Measurements from ENCODE around the gene DUOXA2.

Gene DUOXA2

DNA sequence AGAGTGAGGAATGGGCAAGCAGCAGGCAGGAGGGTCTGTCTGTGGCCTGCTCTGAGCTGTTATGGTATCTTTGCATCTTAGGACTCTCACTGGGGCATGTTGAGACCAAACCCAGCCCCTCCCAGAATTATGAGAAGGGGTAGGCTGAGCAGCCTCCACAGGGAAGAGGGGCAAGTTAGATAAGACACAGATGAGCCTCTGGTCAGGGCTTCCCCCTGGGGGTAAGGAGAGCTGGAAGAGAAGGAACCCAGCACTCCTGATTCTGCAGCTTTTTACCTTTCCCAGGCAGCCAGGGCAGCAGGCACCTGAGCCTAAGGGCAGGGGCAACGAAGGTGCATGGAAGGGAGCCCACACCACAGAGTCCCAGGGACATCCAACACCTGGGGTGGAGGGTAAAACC is 34.9 kb downstream of the DUOXA2 start:
- no peak overlapping the region for H3K9ac ChIP-seq (ENCODE audit: low read length in 2 of 2)
- no peak overlapping the region for H3K27ac ChIP-seq (ENCODE audit: low read length)
- H3K4me1 ChIP-seq (ENCODE audit: control insufficient read depth, insufficient read depth, low read length): no peaks in the 10 kb centered on the region
- peaks cover 0 to 3% of the 10 kb centered on the region in 2 donors for H3K36me3 ChIP-seq (ENCODE audit: control insufficient read depth in 2 of 2, insufficient read depth in 2 of 2, low read length in 2 of 2)
- H3K9me3 ChIP-seq (ENCODE audit: control insufficient read depth in 2 of 2, low read length in 2 of 2): no peaks in the 10 kb centered on the region
- H3K4me3 ChIP-seq (ENCODE audit: low read length in 2 of 2): no peak overlapping the region
- peaks cover 0 to 2% of the 10 kb centered on the region in 2 donors for H3K27me3 ChIP-seq (ENCODE audit: control insufficient read depth in 1 of 2, insufficient read depth in 2 of 2, low read length in 2 of 2)

DNA sequence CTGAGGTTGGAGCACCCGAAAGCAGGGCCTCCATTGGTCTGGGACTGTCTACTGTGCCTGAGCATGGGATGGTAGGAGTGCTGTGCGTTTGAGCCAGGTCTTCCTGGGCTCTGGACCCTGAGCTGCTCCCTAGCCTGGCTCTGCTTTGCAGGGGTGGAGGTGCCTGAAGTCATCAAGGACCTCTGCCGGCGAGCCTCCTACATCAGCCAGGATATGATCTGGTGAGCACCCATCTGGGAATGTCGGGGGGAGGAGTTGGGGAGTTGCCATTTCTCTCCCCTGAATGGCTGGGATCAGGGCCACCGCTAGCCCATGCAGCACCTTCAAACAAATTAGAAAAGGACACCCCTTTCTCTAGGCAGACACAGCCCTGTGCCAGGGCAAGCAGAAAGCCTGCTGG is 36.4 kb downstream of the DUOXA2 start:
- Histone ChIP-seq H3K27ac (ENCODE audit: low read length) (no peak overlapping the region), H3K9me3 (ENCODE audit: control insufficient read depth in 2 of 2, low read length in 2 of 2) (no peaks in the 10 kb centered on the region), H3K4me1 (ENCODE audit: control insufficient read depth, insufficient read depth, low read length) (no peaks in the 10 kb centered on the region), H3K9ac (ENCODE audit: low read length in 2 of 2) (no peak overlapping the region), H3K27me3 (ENCODE audit: control insufficient read depth in 1 of 2, insufficient read depth in 2 of 2, low read length in 2 of 2) (no peaks in the 10 kb centered on the region), H3K36me3 (ENCODE audit: control insufficient read depth in 2 of 2, insufficient read depth in 2 of 2, low read length in 2 of 2) (peaks cover 0 to 3% of the 10 kb centered on the region in 2 donors), H3K4me3 (ENCODE audit: low read length in 2 of 2) (no peak overlapping the region)

DNA sequence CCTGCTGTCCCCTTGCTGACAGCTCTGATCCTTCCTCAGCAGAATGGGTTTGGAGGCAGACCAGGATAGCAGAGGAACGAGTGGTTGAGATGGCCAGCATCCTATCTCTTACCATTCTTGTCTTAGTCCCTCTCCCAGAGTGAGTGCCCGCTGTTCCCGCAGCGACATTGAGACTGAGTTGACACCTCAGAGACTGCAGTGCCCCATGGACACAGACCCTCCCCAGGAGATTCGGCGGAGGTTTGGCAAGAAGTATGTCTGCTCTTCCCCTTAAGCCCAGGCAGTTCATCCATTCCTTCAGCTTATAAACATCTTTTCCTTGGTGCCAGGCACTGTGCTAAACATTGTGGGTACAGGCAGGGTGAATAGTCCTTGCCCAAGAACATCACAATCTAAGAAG is 36.9 kb downstream of the DUOXA2 start:
- Histone ChIP-seq H3K27me3 (ENCODE audit: control insufficient read depth in 1 of 2, insufficient read depth in 2 of 2, low read length in 2 of 2) (no peaks in the 10 kb centered on the region), H3K4me1 (ENCODE audit: control insufficient read depth, insufficient read depth, low read length) (no peaks in the 10 kb centered on the region), H3K9ac (ENCODE audit: low read length in 2 of 2) (no peak overlapping the region), H3K9me3 (ENCODE audit: control insufficient read depth in 2 of 2, low read length in 2 of 2) (no peaks in the 10 kb centered on the region), H3K36me3 (ENCODE audit: control insufficient read depth in 2 of 2, insufficient read depth in 2 of 2, low read length in 2 of 2) (peaks cover 0 to 3% of the 10 kb centered on the region in 2 donors), H3K4me3 (ENCODE audit: low read length in 2 of 2) (no peak overlapping the region), H3K27ac (ENCODE audit: low read length) (no peak overlapping the region)

DNA sequence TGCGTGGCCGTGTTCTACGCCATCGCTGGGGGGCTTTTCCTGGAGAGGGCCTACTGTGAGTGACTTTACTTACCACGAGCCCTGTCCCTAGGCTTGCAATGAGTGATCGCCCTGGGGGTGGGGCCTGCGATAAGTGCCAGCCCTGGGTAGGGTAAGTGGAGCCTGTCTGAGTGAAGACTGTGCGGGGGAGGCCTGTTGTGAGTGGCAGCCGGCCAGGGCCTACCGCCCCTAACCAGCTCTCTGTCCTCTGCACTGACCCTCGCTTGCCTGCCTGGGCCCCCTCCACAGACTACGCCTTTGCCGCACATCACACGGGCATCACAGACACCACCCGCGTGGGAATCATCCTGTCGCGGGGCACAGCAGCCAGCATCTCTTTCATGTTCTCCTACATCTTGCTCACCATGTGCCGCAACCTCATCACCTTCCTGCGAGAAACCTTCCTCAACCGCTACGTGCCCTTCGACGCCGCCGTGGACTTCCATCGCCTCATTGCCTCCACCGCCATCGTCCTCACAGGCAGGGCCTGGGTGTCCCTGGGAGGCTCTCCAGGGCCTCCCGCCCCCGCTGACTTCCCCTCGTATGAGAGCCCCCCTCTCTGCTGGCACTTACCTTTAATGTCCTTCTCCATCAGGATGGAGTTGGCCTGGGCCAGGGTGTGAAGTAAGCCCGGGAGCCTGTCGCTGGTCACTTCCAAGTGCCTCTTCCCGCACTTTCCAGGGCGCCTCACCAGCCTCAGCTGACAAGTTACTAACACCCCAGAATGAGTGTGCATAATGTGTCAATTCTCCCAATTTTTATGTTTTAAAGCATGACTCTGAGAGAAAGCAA is 38.1 kb downstream of the DUOXA2 start:
- H3K9ac ChIP-seq (ENCODE audit: low read length in 2 of 2): no peak overlapping the region
- no peak overlapping the region for H3K27ac ChIP-seq (ENCODE audit: low read length)
- H3K27me3 ChIP-seq (ENCODE audit: control insufficient read depth in 1 of 2, insufficient read depth in 2 of 2, low read length in 2 of 2): no peaks in the 10 kb centered on the region
- H3K4me1 ChIP-seq (ENCODE audit: control insufficient read depth, insufficient read depth, low read length): no peaks in the 10 kb centered on the region
- H3K36me3 ChIP-seq (ENCODE audit: control insufficient read depth in 2 of 2, insufficient read depth in 2 of 2, low read length in 2 of 2): peaks cover 0 to 3% of the 10 kb centered on the region in 2 donors
- H3K4me3 ChIP-seq (ENCODE audit: low read length in 2 of 2): no peak overlapping the region
- no peaks in the 10 kb centered on the region for H3K9me3 ChIP-seq (ENCODE audit: control insufficient read depth in 2 of 2, low read length in 2 of 2)

DNA sequence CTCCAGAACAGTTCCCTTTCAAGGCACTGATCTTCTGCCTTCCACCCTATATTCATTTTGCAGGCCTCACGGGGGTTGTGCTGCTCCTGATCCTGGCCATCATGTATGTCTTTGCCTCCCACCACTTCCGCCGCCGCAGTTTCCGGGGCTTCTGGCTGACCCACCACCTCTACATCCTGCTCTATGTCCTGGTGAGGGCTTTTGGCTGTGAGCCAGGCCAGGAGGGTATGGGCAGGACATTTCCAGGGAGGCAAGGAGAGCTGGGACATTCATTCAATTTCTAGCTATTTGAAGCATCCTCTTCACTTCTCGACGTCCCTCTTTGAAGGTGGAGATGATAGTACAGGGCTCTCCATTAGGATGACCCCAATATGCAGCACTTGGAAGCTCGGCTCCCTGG is 41.6 kb downstream of the DUOXA2 start:
- Histone ChIP-seq H3K9ac (ENCODE audit: low read length in 2 of 2) (no peak overlapping the region), H3K4me1 (ENCODE audit: control insufficient read depth, insufficient read depth, low read length) (no peaks in the 10 kb centered on the region), H3K9me3 (ENCODE audit: control insufficient read depth in 2 of 2, low read length in 2 of 2) (no peaks in the 10 kb centered on the region), H3K4me3 (ENCODE audit: low read length in 2 of 2) (no peak overlapping the region), H3K27ac (ENCODE audit: low read length) (no peak overlapping the region), H3K36me3 (ENCODE audit: control insufficient read depth in 2 of 2, insufficient read depth in 2 of 2, low read length in 2 of 2) (peaks cover 0 to 3% of the 10 kb centered on the region in 2 donors), H3K27me3 (ENCODE audit: control insufficient read depth in 1 of 2, insufficient read depth in 2 of 2, low read length in 2 of 2) (no peaks in the 10 kb centered on the region)

DNA sequence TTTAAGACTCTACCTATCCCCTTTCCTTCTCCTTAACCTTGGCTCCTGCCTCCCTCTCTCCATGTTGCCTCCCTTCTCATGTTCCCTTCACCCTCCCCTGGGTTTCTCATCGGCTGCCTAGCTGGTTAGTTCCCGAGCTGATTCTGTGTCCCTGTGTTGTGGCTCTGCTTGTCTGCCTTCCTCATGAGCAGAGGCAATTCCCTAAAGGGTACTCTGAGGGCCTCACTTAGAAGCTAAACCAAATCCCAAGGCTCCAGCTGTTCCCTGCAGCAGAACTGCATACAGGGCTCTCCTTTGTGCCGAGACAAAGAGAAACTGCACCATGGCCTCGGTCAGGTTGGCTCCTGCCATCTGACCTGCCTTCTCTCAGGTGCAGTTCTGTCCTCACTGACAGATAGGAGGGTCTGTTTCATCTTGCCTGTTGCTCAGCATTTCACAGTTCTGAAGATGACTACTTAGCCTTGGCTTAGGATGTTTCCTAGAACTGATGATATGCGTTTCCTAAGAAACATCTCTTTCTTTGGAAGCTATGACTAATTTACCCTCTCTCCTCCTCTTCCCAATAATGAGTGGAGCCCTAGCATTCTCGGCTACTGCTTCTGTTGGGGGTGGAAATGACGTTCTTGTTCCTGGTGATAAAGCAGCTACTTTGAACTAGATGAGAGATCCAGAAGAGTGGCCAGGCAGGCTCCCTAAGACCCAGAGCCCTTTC is 42.8 kb downstream of the DUOXA2 start:
- Histone ChIP-seq H3K36me3 (ENCODE audit: control insufficient read depth in 2 of 2, insufficient read depth in 2 of 2, low read length in 2 of 2) (no peaks in the 10 kb centered on the region), H3K27me3 (ENCODE audit: control insufficient read depth in 1 of 2, insufficient read depth in 2 of 2, low read length in 2 of 2) (no peaks in the 10 kb centered on the region), H3K27ac (ENCODE audit: low read length) (no peak overlapping the region), H3K9me3 (ENCODE audit: control insufficient read depth in 2 of 2, low read length in 2 of 2) (no peaks in the 10 kb centered on the region), H3K9ac (ENCODE audit: low read length in 2 of 2) (no peak overlapping the region), H3K4me1 (ENCODE audit: control insufficient read depth, insufficient read depth, low read length) (no peaks in the 10 kb centered on the region), H3K4me3 (ENCODE audit: low read length in 2 of 2) (no peak overlapping the region)

DNA sequence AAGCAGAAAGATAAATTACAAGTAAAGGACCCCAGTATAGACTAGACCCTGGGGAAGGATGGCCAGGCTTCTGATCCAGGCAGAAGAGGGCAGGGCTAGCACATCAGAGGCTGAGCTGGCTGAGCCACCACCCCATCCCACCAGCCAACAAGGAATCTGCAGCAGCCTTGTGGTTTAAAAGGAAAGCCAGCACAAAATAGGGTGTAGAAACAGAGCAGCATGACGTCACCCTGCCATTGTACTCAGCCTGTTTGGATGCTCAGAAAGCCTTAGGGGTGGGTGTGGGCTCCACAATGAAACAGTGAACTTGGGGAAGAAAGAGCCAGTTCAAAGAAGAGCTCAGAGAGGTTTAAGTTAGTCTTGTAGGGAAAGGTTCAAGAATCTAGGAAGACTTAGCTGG is 43.8 kb downstream of the DUOXA2 start:
- H3K27ac ChIP-seq (ENCODE audit: low read length): no peak overlapping the region

DNA sequence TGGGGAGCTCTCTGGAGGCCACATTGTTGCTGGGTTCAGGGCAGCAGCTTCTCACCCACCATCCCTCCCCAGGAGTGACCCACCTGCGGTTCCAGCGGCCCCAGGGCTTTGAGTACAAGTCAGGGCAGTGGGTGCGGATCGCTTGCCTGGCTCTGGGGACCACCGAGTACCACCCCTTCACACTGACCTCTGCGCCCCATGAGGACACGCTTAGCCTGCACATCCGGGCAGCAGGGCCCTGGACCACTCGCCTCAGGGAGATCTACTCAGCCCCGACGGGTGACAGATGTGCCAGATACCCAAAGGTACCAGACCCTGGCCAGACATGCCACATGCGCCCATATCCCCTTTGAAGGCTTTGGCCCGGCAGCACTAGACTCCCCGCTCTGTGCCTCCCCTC is 47.5 kb downstream of the DUOXA2 start:
- Histone ChIP-seq H3K4me3 (ENCODE audit: low read length in 2 of 2) (no peak overlapping the region), H3K9ac (ENCODE audit: low read length in 2 of 2) (no peak overlapping the region), H3K36me3 (ENCODE audit: control insufficient read depth in 2 of 2, insufficient read depth in 2 of 2, low read length in 2 of 2) (no peaks in the 10 kb centered on the region), H3K4me1 (ENCODE audit: control insufficient read depth, insufficient read depth, low read length) (peaks cover 16% of the 10 kb centered on the region), H3K27me3 (ENCODE audit: control insufficient read depth in 1 of 2, insufficient read depth in 2 of 2, low read length in 2 of 2) (no peaks in the 10 kb centered on the region), H3K9me3 (ENCODE audit: control insufficient read depth in 2 of 2, low read length in 2 of 2) (no peaks in the 10 kb centered on the region), H3K27ac (ENCODE audit: low read length) (no peak overlapping the region)

More for the DNA sequence above, 43.8 kb downstream of the DUOXA2 start:
- Histone ChIP-seq H3K27me3 (ENCODE audit: control insufficient read depth in 1 of 2, insufficient read depth in 2 of 2, low read length in 2 of 2) (no peaks in the 10 kb centered on the region), H3K9ac (ENCODE audit: low read length in 2 of 2) (no peak overlapping the region), H3K4me1 (ENCODE audit: control insufficient read depth, insufficient read depth, low read length) (peaks cover 5% of the 10 kb centered on the region), H3K36me3 (ENCODE audit: control insufficient read depth in 2 of 2, insufficient read depth in 2 of 2, low read length in 2 of 2) (no peaks in the 10 kb centered on the region), H3K9me3 (ENCODE audit: control insufficient read depth in 2 of 2, low read length in 2 of 2) (no peaks in the 10 kb centered on the region), H3K4me3 (ENCODE audit: low read length in 2 of 2) (no peak overlapping the region)

DNA sequence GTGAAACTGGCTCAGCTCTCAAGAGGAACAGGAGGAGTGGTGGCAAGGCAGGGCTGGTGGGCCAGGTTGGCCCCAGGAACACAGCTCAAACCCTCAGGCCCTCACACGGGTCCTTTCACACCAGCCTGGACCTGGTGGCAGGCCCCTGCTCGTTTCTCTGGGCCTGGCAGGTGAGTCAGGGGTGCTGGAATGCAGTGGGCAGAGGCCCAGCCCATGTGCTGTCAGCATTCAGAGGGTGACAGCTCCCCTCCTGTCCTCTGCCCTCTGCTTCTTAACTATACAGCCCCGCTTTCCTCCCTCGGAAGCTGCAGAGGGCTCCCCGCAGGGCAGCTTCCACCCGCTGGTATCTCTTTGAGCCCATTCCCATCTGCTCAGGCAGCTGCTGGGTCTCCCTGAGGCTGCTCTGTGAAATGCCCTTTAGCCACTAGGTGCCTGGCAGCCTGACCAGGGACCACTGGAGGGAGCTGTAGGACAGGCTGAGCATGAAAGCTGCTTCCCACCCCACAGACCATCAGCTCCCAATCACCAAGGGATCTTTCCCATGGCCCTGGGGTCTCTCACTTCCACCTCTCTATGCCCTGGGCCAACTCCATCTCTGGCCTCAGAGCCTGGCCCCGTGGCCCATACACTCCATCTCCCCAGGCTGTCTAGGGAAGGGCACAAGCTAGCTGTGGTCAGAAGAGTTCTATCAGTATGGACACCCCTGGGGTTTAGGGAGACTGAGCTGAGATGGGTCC is 48.8 kb downstream of the DUOXA2 start:
- H3K27ac ChIP-seq (ENCODE audit: low read length): no peak overlapping the region
- peak overlapping the region in 1 of 2 donors; percentile 21 for H3K9ac ChIP-seq (ENCODE audit: low read length in 2 of 2)

DNA sequence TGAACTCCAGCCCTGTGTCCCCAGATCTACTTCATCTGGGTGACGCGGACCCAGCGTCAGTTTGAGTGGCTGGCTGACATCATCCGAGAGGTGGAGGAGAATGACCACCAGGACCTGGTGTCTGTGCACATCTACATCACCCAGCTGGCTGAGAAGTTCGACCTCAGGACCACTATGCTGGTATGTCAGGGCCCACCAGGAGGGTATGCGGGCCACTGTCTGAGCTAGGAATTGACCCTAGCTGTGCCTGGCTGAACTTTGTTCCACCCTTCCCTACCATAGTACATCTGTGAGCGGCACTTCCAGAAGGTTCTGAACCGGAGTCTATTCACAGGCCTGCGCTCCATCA is 49.4 kb downstream of the DUOXA2 start:
- Histone ChIP-seq H3K27ac (ENCODE audit: low read length) (no peak overlapping the region), H3K9ac (ENCODE audit: low read length in 2 of 2) (no peak overlapping the region), H3K4me3 (ENCODE audit: low read length in 2 of 2) (no peak overlapping the region), H3K9me3 (ENCODE audit: control insufficient read depth in 2 of 2, low read length in 2 of 2) (no peaks in the 10 kb centered on the region), H3K27me3 (ENCODE audit: control insufficient read depth in 1 of 2, insufficient read depth in 2 of 2, low read length in 2 of 2) (no peaks in the 10 kb centered on the region), H3K36me3 (ENCODE audit: control insufficient read depth in 2 of 2, insufficient read depth in 2 of 2, low read length in 2 of 2) (no peaks in the 10 kb centered on the region), H3K4me1 (ENCODE audit: control insufficient read depth, insufficient read depth, low read length) (peaks cover 23% of the 10 kb centered on the region)

More for the DNA sequence above, 48.8 kb downstream of the DUOXA2 start:
- Histone ChIP-seq H3K9me3 (ENCODE audit: control insufficient read depth in 2 of 2, low read length in 2 of 2) (no peaks in the 10 kb centered on the region), H3K36me3 (ENCODE audit: control insufficient read depth in 2 of 2, insufficient read depth in 2 of 2, low read length in 2 of 2) (no peaks in the 10 kb centered on the region), H3K4me3 (ENCODE audit: low read length in 2 of 2) (no peak overlapping the region), H3K4me1 (ENCODE audit: control insufficient read depth, insufficient read depth, low read length) (peaks cover 21% of the 10 kb centered on the region), H3K27me3 (ENCODE audit: control insufficient read depth in 1 of 2, insufficient read depth in 2 of 2, low read length in 2 of 2) (no peaks in the 10 kb centered on the region)

All from stomach smooth muscle (tissue), 2 donors.